ENCODE measurements around the gene RAVER2.

Gene RAVER2

GRCh38 chr1:64848136-64848535 lies 103.3 kb downstream of the RAVER2 start:
- DNase-seq, result no peak

GRCh38 chr1:64848803-64849202 lies 103.9 kb downstream of the RAVER2 start:
- DNase-seq, result no peak

DNA sequence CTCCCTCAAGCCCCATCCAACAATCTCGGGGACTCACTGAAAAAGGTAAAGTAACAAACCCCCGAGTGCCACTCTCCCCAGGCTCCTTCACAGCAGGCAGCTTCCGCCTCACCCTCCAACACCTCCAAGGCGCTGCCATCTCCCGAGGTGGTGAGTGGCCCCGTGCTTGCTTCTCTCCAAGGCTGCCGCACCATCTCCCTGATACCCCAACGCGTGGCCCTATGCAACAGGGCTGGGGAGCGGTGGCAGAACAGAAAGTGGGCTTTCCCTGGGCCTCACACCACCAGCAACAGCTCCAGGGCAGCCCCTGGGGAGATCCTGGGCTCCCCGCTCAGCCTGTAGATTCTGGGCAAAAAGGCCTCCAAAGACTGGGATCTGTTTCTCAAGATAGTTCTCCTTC lies 105.1 kb downstream of the RAVER2 start:
- DNase-seq, result no peak

GRCh38 chr1:64850846-64851245 lies 106.0 kb downstream of the RAVER2 start:
- no peak for DNase-seq

DNA sequence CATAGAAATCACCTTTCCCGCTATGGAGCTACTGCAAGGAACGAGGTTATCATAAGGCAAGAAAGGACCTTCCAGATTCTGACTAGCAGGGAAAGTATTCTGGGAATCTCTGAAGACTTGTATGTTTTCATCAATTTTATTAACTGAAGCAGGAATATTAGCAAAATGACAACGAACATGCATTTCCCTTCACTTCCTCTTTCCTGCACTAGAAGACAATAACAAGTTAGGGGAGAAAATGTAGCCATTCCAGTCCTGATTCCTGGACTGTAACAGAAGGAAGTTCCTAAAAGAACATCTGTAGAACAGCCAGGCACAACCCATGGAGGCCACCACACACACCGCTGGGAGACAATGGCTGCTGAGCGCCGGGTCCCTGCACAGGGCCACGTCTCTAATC lies 106.8 kb downstream of the RAVER2 start:
- DNase-seq, result no peak

DNA sequence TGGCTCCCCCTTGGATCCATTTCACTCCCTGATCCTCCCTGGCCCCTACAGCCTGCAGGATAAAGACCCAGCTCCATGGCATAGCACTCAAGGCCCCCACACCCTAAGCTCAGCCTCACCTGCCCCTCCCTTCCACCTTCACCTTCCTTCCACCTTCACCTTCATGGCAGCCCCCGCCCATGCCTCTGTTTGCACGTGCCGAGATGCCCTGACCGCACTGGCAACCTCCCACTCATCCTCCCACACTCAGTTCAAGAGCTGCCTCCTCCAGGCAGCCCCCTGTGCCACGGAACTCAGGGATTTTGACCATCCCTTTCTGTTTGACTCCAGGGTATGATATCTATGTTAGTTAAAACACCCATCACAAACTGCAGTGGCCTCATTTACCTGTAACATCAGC lies 109.8 kb downstream of the RAVER2 start:
- DNase-seq, result no peak

GRCh38 chr1:64855557-64855956 lies 110.7 kb downstream of the RAVER2 start:
- DNase-seq, result no peak

- DNase-seq, result no peak
Observed at GRCh38 chr1:64856553-64856952, 111.7 kb downstream of the RAVER2 start.

DNA sequence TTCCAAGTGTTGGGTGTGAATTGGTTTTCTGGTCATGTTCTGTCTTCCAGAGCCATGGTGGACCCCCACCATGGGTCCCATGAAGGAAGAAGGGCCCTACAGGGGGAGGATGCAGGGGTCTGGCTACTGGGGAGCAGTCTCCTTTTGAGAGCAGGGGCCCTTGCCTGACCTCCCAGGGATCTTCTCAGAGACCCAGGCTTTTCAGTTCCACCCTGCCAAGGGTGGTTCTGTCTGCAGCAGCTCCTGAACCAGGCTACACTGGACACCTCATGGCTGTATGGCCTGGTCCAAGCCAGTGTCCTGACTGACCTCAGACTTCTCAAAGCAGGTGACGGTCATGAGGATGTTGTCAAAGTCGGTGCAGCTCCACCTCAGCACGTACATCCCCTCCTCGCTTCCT lies 112.5 kb downstream of the RAVER2 start:
- no peak for DNase-seq

DNA sequence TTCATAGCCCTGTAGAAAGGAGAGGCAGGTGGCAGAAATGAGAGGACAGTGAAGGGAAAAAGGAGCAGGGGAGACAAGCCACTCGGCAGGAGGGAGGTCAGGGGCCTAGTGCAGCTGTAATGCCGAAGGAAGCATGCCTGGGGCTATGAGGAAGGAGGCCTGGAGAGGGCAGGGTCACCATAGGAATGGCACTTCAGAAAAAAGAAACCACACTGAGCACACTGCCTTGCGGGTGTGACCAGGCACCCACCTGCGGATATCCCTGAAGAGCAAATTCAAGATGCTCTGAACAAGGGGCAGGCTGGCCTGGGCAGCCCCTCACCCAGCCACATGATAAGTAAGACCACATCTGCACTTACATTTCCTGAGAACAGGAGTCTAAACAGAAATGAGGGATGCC lies 116.7 kb downstream of the RAVER2 start:
- no peak for DNase-seq

DNA sequence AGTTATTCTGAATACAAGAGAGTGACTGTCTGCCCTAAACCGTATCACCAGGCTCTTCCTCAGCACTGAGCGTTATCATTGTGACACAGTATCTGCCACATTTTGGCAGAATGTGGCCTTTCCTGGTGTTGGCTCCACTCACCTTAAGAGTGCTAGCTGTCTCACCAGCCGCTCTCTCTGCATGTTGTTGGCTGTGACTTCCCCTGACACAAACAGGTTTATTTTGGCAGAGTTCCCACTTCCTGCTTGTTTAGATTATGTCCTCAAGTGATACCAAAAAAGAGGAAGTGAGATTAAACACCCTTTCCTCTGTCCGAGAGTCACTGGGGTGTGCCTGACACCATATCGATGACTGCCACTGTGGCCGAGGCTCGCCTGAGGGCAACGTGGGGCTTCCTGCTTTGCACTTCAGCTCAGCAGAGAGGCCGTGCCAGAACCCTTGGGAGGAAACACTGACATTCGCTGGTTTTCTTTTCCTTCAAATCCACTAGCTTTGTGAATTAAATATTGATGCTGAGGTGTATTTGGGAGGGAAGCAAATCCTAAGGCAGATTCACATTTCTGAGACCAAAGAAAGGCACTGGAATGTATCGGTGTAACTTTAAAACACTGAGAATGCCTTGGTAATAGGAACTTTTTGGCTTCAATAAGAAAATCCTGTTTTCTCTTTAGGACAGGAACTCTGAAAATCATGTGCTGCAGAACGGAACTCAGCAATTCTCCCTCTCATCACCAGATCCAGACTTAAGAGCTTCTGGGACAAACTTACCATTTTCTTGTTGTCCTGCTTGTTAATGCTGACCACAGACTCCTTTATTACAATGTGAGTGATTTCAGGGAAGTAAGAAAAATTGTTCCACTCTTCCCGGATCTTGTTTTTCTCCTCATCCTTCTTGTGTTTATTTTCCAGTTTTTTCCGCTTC lies 119.4 kb downstream of the RAVER2 start:
- DNase-seq, result peak; percentile 12

GRCh38 chr1:64865105-64865757 lies 120.4 kb downstream of the RAVER2 start:
- DNase-seq, result no peak

DNA sequence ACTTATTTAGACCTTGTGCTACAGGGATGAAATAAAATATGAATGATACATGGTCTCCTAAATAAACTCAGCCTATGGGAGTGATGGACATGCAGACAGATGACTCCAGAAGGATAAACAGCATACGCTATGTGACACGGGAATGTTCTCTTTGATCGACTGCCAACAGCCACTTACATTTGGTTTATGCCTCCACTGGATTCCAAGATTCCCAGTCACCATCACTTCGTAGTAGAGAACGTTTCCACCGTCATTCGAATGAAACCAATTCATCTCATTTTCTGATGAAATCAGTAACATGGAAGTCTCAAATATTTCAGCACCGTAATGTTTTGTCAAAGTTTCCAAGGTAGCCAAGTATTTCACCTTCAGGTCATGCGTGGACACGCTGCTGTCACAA lies 121.8 kb downstream of the RAVER2 start:
- no peak for DNase-seq

DNA sequence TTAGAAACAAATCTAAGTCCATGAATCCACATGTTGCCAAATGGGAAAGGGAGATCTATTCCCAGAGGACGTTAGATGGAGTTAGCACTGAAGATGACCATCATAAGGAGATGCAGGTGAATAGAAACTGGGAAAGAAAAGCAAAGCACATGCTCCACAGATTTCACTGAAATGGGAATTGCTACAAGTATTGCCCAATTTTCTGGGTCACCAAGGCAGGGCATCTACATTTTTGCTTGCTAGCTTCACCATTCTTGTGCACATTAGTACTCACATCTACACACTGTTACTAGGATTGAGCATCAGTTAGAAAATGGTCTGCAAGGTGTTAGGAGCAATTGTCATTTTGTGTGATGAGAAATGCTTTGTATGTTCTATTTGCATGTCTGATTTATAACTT lies 122.4 kb downstream of the RAVER2 start:
- DNase-seq, result no peak

DNA sequence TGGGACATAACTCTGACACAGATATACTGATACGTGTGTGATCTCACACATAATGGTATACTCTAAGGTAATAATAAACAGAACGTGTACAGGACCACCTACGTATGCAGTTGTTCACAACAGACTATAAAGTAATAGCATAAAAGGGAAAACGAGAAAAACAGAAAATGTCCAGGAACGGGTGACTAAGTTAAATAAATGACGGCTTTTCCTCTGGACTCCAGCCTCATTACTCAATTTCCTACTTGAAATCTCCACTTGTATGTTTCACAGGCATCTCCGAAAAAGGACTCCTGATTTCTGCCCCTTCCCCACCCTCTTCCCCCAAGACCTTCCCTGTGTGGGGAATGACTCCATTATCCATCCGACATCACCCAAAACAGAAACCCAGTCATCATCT lies 126.4 kb downstream of the RAVER2 start:
- no peak for DNase-seq

DNA sequence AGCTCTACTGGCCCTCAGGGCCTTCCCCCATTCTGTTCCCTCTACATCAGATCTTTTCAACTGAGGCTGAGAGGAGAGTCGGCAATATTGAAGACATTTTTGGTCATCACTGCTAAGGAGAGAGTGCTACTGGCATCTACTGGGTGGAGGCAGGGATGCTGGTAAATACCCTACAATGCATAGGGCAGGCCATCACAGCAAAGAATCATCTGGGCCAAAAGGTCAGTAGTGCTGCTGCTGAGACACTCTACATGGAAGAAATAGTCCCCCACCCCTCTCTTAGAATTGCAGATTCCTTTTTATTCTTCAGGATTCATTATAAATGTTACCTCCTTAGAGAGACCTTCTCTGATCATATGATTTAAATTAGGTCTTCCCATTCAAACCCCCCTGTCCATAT lies 127.2 kb downstream of the RAVER2 start:
- no peak for DNase-seq

DNA sequence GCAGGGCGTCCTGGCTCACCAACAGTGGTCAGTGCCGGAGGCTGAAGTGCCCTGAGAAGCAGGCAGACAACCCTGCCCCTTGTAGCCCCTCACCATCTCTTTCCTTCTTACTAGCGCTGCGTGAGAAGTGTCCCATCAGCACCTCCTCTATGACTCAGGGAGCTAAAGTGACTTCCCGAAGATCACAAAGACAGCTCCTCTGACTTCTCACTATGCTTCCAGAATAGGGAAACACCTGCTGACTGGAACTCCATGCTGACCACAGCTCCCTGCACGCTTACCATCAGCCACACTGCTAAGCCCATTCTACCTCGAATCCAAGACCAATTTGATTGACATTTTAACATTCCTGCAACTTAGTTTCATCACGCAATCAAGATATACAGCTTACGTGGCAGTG lies 128.7 kb downstream of the RAVER2 start:
- no peak for DNase-seq

DNA sequence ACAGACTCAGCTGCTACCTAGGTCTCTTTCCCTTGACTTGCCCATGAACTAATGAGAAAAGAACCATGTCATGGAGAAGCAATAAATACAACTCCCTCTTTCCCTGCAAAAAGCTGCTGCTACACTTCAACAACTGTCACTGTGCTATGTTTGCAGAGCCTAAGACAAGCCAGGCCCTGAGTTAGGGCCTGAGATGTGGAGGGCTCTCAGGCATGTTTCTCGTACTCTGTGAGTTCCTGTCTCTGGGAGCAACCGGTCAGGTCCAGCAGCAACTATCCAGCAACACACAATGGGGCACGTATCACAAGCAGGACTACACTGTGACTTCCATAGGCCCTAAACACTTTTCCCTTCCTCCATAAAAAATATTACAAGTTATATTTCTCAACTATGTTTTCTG lies 129.8 kb downstream of the RAVER2 start:
- no peak for DNase-seq

- DNase-seq, result no peak
Observed at GRCh38 chr1:64875101-64875500, 130.2 kb downstream of the RAVER2 start.

GRCh38 chr1:64875606-64876005 lies 130.7 kb downstream of the RAVER2 start:
- DNase-seq, result no peak

DNA sequence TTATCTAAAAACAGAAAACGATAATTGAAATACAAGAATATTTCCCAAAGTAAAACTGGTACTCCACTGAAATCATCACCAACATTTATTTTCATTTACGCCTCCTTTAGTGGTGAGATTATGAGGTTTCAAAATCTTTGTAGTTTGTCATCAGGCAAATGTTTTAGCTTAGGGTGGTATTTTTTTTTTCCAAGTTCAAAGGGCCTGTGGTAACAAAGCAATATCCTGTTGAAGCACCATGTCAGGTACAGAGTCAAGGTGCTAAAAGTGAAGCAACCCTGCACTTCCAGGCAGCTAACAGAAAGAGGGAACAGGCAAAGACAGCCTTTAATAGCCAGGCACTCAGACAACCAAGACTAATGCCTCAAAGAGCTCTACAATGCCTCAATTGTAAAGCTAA lies 132.3 kb downstream of the RAVER2 start:
- DNase-seq, result no peak

DNA sequence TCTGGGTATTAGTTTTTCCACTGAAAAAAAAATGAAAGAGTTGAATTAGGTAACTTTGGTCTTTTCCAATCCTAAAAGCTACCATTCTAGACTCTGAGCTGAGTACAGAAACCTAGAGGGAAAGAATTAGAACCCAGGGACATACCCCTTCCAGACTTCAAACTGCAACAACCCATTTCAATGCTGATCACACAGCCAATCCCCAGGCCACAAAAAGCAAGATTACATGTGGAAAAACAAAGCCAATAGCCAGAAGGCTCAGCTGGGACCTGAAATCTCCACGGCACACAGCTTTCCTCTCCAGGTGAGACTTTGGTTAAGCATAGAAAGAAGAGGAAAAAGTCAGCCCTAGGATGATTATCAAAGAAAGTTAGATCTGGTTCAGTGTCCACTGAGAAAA lies 132.7 kb downstream of the RAVER2 start:
- DNase-seq, result no peak

DNA sequence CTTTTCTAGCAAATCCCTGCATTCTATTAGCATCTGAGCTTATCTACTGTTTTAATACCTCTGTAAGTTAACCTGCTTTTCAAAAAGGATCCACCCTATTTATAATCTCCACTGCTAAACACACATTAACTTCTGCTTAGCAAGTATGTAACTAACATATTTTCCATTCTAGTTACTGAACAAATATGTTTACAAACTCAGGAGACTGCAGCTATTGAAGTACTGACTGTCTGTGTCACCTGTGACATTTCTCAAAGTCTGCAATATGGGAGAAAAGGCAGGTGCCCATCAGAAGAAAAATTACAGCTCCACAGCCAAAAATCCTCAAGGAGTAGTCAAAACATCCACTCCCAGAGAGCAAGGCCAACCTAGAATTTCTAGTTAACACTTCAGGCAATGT lies 133.2 kb downstream of the RAVER2 start:
- DNase-seq, result no peak

GRCh38 chr1:64878931-64879611 lies 134.2 kb downstream of the RAVER2 start:
- no peak for DNase-seq
